Measurements from ENCODE around the gene DPH2.

DPH2 gene

DNA sequence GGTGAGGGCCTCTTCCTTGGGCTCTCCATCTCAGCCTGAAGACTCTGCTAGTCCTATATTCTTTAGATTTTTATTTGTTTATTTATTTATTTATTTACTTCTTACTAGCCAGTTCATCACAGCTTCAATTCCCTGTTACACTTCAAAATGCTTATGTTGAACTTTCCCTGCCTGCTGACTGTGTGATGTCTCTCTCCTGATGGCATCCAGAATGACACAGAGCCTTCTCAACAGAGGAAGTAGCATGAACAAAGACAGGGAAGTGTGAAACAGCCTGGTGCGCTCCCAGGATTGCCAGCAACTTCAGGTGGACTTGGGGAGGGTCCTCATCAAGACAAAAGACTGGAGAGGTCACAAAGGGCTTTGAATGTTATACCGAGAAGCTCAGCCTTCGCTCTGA, 27.4 kb upstream of the DPH2 start:
- DNase-seq (ENCODE audit: low read depth in 2 of 2, low spot score in 1 of 2), result no peak

DNA sequence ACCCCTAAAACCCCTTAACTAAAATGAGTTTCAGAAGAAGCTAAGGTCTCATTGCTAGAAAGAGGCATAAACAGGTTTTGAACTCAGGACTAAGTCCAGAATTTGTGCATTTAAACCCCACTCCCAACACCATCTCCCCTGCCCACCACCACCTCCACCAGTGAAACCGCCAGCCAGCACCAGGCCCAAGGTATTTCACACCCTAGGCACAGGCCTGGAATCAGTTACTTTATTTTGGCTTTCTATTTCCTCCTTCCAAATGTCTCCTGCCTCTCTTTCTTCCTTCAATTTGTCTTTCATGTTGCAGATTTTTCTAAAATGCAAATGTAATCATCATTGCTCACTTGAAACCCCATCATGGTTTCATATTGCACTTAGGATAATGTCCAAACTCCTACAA, 24.9 kb upstream of the DPH2 start:
- DNase-seq (ENCODE audit: low read depth in 2 of 2, low spot score in 1 of 2), result no peak

DNA sequence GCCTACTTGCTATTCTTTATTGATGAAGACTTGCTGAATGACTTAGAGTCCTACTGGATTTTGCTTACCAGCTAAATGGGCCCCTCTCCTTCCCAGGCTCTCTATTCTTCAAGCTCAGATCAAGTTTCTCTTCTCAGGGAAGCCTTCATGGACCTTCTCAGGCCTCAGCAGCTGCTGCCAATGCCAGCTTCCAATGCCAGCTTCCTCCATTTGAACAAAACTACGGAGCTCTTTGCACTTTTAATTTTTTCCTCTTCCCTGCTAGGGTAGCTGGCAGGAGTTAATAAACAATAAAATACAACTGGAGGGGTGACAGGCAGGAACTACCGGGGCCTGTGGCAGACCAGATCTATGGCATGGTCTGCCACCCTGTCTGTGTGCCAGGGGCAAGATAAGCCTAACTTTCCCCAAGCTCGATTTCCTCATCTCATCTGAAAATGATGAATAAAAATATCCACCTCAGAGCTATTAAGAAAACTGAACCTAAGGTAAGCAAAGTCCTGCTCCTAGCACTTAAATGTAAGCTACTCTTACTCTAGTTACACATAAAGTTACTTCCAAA, 24.1 kb upstream of the DPH2 start:
- no peak for DNase-seq (ENCODE audit: low read depth in 2 of 2, low spot score in 1 of 2)

DNA sequence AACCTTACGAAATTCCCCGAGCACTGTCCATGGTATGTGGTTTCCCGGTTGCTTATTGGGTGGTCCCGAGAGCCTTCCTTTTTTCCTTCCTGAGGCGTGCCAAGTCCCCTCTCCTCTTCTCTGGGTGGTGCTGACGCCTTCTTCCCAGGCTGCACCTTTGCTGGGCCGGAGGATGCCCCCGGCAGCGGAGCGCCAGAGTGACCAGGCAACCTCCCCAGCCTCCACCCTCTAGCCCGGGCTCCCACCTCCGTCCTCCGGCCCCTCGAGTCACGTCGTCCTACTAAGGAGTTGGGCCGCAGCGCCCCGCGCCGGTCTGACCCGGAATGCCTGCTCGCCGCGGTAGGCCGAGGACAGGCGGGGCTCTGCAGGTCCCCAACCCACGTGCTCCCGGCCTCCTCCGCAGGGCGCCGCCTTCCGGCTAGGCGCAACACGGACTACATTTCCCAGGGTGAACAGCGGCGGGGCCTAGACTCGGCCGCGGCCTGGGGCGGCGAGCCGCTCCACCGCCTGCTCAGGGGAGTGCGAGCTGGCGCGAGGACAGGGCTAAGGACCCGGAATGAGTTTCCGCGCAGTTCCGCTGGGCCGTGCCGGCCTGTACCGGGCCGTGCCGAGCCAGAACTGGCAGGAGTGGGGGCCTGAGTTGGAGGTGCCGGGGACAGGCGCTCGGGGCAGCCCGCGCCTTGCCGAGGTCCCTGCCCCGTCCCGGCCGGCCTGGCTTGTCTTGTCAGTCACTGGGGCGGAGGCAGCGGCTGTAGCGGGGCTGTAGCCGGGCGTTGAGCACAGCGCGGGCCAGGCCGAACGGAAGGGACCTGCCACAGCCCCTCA, 23.4 kb upstream of the DPH2 start, which contains the start of gene IPO13:
IPO13 (plus strand) TSS at position 715 of the 825 bp plus-strand sequence. CDS start 651 bp downstream, outside the sequence.
- DNase-seq (ENCODE audit: low read depth in 2 of 2, low spot score in 1 of 2), result peak; percentile 81 to 89

DNA sequence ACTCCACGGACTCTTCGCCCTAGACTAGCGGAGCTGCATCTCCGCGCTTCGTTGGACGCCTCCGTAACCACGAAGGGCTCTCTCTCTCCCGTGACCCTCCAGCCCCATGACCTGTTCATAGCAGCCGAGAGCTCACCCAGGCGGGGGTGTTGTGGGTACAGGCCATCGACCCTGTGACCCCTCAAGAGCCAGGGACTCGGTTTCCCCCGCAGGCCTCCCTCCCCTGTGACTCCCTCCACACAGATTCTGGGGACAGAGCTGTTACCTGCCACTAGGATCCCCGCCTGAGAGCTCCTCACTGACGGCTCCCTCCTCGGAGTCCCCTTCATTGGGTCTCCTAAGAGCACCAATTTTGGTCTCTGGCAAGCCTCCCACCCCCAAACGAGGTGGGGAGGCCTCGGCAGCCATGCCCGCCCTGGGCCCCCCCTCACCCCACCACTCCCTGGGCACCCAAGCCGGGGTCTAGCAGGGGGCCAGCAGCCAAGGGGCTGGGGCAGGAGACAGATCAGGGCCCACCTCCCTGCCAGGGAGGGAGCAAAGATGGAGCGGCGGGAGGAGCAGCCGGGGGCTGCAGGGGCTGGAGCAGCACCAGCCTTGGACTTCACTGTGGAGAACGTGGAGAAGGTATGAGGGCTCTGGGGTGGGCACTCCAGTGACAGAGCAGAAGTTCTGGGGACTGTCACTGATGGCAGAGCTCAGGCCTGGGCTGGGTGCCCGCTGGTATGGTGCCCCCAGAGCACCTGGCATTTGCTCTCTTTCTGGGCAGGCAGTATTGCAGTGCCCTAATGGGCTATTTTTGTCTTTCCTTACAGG, 22.5 kb upstream of the DPH2 start:
- DNase-seq (ENCODE audit: low read depth in 2 of 2, low spot score in 1 of 2), result no peak

DNA sequence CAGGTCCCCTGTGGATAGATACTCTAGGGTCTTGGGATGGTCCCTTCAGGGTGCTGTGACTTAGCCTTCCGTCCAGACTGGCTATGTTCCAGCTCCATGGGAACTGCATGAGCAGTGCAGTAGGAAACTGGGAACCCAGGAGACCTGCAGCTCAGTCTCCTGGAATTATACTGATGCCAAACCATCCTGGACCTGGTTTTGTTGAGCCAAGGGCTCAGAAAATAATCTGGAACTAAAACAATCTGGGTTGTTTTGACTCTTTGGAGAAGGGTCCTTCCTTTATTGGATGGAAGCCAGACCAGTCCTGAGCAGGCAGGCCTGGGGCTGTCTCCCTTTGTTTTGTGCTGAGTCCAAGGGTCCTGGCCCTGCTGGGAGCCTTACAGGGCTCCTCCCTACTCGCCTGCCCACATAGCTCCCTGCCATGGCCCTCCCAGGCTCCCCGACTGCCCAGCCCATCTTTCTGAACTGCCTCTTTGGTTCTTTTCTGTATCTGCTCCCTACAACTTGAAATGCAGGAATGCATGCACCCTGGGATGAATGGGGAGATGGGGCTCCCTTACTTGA, 21.9 kb upstream of the DPH2 start:
- DNase-seq (ENCODE audit: low read depth in 2 of 2, low spot score in 1 of 2), result no peak

DNA sequence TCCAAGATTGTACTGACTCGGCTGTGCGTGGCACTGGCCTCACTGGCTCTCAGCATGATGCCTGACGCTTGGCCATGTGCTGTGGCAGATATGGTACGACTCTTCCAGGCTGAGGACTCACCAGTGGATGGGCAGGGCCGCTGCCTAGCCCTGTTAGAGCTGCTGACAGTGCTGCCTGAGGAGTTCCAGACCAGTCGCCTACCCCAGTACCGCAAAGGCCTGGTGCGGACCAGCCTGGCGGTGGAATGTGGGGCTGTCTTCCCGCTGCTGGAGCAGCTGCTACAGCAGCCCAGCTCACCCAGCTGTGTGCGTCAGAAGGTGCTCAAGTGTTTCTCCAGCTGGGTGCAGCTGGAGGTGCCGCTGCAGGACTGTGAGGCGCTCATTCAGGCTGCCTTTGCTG, 20.1 kb upstream of the DPH2 start:
- no peak for DNase-seq (ENCODE audit: low read depth in 2 of 2, low spot score in 1 of 2)

DNA sequence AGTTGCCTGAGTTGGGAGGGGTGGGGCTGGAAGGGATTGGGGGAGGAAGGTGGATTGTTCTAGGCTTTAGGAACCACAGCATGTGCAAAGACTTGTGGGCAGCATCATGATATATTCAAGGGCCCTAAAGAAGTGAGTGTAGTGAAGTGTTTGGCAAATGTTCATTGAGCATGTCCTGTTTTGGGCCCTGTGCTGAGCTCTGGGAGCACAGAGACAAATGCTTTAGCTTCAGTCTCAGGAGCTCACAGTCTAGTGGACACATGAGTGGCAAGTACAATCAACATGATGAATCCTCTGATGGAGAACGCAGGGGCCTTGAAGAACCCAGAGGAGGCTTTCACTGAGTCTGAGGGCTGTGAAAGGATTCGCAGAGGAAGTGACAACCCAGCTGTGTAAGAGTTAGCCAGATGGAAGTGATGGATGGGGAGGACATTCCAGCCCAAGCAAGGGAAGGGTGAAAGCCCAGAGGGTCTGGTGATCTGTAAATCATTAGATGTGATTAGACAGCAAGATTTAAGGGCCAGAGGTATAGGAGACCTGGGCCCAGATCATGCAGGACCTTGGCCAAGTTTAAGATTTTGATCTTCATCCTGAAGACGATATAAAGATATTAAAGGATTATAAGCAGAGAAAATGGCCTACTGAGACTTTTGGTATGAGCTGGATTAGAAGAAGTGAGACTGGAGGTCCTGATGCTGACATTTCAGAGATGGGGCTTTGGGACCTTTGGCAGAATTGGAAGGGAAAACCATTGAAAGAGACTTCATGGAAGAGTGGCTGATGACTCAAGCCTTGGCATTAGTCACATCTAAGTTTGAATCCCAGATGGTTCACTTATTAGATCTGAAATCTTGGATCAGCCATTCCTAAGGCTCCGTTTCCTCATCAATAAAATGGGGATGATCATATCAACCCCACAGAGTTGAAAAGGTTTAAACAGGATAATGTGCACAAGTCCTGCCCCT, 18.5 kb upstream of the DPH2 start:
- DNase-seq (ENCODE audit: low read depth in 2 of 2, low spot score in 1 of 2), result no peak

DNA sequence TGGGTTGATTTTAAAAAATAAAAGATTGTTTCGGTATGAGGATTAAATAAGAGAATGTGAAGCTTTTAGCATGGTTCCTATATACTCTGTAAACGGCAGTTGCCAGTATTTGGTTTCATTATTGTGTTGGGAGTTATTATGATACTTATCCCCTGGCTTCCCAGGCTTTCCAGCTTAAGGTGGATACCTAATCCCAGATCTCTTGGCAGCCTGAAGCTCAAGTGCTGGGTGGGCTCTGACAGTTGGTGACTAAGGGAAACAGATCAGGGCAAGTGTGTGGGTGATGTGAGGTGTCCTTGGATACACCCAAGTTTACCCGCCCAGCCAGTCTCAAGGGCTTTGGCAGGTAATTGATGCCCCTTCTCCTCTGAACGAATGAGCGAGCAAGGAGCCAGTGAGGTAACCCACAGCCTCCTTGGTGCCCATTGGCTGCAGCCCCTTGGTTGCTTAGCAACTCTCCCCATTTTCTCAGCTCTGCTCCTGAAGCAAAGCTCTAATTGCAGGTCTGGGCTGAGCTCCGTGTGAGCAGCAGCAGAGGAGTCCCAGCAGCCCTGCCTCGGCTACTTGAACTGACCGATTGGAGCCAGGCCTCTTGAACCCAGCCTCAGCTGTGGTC, 17.0 kb upstream of the DPH2 start:
- no peak for DNase-seq (ENCODE audit: low read depth in 2 of 2, low spot score in 1 of 2)

DNA sequence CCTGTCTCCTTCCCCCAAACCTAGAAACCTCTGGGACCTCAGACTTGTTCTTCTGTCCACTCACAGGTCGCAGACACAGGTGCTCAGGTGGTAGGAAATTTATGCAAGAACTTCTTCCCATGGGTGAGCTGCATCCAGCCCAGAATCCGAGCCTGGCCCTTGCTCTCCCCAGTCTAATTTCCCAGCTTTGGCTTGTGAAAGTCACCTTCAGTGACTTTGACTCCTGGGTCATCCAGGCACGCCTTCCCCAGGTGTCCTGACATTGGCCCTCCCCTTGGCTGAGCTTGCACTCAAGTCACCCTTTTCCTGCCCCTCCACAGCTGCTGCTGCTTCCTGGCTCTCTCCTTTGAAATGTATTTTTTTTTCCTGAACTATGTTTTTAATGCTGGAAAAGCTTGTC, 16.4 kb upstream of the DPH2 start:
- no peak for DNase-seq (ENCODE audit: low read depth in 2 of 2, low spot score in 1 of 2)

DNA sequence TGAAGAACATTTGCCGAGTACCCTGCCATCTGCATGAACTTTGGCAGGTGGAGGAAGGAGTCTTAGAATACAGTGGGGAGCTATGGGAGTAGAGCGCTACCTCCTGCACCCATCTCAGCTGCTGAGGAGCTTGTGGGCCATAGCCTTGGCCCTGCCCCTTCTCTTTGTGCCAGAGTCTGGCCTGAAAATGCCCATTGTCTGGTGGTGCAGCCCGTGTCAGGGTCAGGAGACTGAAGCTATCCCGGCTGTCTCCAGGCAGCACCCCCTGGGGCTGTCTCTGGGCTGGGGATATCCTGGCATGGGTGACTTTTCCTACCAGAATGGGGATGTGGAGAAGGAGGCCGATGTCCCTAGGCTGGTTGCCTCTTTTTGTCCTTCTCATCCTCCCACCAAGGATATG, 15.8 kb upstream of the DPH2 start:
- DNase-seq (ENCODE audit: low read depth in 2 of 2, low spot score in 1 of 2), result no peak

DNA sequence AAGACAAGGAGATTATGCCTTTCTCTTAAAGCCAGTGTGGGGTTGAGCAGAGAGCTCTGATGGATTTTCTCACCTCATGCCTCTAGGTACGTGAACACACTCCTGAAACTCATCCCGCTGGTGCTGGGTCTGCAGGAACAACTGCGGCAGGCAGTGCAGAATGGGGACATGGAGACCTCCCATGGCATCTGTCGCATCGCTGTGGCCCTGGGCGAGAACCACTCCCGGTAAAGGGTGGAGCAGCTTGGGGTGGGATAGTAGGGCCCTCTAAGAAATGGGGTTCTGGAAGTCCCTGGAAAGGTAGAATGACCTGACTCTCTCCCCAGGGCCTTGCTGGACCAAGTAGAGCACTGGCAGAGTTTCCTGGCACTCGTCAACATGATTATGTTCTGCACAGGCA, 13.6 kb upstream of the DPH2 start:
- no peak for DNase-seq (ENCODE audit: low read depth in 2 of 2, low spot score in 1 of 2)

DNA sequence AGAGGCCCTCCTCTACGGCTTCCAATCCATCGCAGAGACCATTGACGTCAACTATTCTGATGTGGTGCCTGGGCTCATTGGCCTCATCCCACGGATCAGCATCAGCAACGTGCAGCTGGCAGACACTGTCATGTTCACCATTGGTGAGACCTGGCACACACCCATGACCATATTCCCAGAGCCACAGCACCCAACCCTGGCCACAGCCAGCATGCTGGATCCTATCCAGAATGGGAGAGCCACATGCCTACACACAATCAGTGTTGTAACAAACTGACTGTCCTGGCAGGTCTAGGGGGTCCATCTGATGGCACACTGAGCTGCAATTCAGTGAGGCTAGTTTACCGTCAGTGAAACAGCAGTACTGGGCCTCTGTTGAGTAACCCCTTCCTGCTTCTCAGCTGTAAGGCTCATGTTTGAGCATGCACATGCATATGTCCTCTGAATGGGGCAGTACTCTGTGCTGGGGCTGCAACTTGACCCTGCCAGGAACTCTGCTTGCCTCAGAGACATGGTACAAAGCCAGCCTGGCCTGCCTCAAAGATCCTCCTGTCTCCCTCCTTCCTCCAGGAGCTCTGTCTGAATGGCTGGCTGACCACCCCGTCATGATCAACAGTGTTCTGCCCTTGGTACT, 12.3 kb upstream of the DPH2 start:
- DNase-seq (ENCODE audit: low read depth in 2 of 2, low spot score in 1 of 2), result no peak

DNA sequence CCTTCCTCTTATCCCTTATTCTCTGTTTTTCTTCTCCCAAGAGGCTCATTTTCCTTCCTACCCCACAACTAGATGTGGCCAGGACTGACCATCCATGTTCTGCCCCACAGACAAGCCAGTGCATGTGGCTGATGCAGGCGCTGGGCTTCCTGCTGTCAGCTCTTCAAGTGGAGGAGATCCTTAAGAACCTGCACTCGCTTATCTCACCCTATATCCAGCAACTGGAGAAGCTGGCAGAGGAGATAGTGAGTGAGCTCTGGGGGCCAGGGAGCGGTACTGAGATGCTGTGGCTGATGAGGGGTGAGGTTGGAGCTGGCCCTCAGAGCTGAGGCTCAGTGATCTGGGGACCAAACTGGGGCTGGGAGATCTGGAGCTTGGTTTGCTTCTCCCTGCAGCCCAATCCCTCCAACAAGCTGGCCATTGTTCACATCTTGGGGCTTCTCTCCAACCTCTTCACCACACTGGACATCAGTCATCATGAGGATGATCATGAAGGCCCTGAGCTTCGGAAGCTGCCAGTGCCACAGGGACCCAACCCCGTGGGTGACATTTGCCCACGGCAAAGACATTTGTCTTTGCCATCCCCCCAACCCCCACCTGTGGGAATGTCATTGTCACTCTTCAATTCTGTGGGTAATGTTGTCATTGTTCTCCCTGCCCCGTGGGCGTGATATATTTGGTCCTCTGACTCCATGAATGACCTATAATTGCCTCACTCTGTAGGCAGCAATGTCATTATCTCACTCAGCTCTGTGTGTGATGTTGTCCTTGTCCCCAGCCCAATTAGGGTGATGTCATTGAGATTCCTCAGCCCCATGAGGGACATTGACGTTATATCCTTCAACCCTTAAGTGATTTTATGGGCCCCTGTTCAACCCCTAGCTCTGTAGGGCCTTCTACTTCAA, 11.2 kb upstream of the DPH2 start:
- no peak for DNase-seq (ENCODE audit: low read depth in 2 of 2, low spot score in 1 of 2)

DNA sequence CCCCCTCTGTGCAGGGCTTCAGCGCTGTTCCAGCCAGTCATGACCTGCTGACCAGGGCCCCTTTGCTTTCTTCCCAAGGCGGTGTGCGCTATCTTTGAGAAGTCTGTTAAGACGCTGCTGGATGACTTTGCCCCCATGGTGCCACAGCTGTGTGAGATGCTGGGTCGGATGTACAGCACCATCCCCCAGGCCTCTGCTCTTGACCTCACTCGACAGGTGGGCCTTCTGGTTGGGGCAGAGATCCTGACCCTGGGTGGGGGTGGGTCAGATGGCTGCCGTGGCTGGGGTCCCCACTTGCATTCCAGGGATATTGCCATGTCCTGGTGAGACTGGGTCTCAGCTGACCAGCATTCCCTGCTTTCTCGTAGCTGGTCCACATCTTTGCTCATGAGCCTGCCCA, 9.0 kb upstream of the DPH2 start:
- DNase-seq (ENCODE audit: low read depth in 2 of 2, low spot score in 1 of 2), result no peak

DNA sequence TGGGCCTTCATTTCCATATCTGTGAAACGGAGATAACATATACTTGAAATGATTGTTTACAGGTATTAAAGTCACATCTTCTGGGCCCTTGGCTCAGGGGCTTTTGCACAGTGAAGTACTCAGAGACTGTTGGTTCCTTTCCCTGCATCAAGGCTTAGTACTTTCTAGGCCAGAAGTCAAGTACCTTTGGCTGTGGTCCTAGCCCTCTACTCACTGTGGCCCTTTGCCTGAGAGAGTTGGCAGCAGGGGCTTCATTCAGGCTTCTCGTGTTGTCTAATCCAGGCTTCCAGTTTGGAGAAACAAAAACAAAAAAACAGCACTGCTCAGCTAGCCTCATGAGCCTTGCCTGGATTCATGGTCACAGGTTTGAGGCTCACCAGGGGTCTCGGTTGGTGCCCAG, 8.1 kb upstream of the DPH2 start:
- DNase-seq (ENCODE audit: low read depth in 2 of 2, low spot score in 1 of 2), result no peak

DNA sequence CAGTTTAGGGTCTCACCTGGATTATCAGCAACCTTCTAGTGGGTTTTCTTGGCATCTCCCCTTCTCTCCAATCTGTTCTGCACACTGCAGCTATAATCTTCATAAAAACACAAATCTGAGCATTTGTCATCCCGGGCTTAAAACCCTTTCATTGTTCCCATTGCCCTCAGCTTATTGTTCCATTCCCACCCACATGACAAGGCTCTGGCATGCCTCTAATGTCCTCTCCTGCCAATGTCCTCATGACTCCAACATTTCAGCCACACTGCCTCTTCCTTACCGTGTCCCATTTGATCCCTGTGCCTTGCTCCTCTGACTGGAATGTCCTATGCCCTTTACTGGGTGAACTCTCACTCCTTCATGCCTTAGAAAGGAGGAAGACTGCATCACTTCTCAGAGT, 7.5 kb upstream of the DPH2 start:
- no peak for DNase-seq (ENCODE audit: low read depth in 2 of 2, low spot score in 1 of 2)

DNA sequence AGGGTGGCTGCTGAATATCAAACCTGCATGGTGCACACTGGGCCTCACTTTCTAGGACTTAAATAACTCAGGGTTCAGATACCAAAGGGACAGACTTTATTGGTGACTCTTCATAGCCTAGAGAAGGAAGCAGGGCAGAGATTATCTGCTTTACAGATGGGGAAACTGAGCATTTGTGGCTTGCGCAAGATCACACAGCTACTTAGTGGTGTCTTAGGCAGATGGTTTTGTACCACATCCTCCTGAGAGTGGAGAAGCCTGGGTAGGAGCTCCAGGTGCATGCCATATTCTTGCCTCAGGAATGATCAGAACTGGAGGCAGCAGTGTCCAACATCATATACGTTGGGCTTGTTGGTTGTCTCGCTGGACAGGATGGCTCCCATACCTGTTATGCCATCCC, 6.8 kb upstream of the DPH2 start:
- no peak for DNase-seq (ENCODE audit: low read depth in 2 of 2, low spot score in 1 of 2)

DNA sequence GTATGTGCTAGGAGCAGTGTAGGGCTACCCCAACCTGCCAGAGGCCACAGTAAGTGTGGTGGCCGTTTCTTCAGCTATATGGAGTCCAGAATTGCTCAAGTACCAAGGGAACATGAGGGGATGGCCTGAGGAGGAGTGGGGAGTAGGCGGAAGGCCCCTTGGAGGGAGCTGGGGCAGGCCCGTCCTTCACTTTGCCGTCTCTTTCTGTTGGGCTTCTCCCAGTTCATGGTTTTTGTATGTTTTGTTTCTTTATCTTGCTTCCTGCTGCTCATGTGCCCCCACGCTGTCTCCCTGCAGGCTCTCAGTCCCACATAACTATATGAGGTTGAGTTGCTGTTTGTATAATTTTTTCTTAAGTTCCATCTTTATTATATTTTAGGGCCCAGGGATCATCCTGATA, 5.9 kb upstream of the DPH2 start:
- no peak for DNase-seq (ENCODE audit: low read depth in 2 of 2, low spot score in 1 of 2)

Data from stimulated activated CD8-positive, alpha-beta memory T cell treated with anti-CD3 and anti-CD28 coated beads, Interleukin-4, amount 100 ng/mL, for 4 hours (primary cell).